GM20000 (cell line): ENCODE results near the gene DRD2.

ENCODE experiments used
- DNase-seq: peaks from one replicate; pipeline ENCODE4 v3.0.0; 2012; ENCODE audit warnings: low spot score
- TF ChIP-seq, protein P1 (sequence below): IDR thresholded peaks from 2 replicates; pipeline ENCODE4 v1.5.1; 2012; ENCODE audit warnings: mild to moderate bottlenecking, control low read depth; ENCODE audit errors: extremely low read depth, missing control alignments

The DRD2 gene

DNA sequence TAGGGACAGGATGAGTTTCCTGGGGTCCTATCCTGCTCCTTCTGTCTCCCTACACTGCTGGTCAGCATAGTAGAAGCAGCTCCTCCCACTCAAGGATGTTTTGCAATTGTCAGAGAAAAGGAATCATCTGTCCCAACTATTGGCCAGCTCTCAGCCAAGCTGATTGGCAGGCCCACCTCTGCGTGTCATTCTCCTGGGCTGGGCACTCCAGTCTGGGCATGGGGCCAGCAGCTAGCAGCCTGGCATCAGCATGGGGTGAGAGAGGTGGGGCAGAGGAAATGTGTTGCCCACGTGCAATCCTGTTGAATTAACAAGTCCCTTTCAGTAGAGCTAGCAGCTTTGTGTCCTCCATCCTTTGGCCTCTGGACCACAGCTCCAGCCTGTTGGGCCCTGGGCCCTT lies 73.5 kb downstream of the DRD2 start:
- TF ChIP-seq, protein P1, sequence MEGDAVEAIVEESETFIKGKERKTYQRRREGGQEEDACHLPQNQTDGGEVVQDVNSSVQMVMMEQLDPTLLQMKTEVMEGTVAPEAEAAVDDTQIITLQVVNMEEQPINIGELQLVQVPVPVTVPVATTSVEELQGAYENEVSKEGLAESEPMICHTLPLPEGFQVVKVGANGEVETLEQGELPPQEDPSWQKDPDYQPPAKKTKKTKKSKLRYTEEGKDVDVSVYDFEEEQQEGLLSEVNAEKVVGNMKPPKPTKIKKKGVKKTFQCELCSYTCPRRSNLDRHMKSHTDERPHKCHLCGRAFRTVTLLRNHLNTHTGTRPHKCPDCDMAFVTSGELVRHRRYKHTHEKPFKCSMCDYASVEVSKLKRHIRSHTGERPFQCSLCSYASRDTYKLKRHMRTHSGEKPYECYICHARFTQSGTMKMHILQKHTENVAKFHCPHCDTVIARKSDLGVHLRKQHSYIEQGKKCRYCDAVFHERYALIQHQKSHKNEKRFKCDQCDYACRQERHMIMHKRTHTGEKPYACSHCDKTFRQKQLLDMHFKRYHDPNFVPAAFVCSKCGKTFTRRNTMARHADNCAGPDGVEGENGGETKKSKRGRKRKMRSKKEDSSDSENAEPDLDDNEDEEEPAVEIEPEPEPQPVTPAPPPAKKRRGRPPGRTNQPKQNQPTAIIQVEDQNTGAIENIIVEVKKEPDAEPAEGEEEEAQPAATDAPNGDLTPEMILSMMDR = no peak
- DNase-seq = no peak

DNA sequence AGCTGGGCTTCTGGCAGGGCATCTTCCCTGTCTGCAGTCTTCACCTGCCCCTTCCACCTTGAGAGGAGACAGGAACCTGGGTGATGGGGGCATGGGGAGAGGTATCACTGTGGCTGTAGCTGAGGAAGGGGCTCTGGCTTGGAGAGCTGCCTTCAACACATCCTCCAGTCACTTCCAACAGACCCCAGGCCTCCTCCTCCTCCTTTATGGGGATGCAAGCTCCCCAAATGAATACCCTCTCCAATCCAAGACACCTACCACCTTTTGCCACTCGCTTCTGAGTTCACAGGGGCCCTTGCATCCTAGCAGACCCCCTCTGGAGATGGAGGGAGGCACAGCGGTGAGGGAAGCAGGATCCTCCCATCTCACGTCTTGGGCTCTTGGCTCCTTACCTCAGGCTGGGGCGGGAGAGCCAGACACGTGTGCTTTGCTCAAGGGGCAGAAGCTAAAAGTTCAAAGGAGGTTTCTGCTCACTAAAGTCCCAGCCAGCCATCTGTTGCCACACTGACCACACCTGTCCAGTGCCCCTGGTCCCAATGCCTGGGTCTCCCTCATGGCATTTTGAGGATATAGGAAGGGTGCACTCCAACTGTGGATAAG lies 74.5 kb downstream of the DRD2 start:
- TF ChIP-seq, protein P1 = no peak
- DNase-seq = no peak

DNA sequence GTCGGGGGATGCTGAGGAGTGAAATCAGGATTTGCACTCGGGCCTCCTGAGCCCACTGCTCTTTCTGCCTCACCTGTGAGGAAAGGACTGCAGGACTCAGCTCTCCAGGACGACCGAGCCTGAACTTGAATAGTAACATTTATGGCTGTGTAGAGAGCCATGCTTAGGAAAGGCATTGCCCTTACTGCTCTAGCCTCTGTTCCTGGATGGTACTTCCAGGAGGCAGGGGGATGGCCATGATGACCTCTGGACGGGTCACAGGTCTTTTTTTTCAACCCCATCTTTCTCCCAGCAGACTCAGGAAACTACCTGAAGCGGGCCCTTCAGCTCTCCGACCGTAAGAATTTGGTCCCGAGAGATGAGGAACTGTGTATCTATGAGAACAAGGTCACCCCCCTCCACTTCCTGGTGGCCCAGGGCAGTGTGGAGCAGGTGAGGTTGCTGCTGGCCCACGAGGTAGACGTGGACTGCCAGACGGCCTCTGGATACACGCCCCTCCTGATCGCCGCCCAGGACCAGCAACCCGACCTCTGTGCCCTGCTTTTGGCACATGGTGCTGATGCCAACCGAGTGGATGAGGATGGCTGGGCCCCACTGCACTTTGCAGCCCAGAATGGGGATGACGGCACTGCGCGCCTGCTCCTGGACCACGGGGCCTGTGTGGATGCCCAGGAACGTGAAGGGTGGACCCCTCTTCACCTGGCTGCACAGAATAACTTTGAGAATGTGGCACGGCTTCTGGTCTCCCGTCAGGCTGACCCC lies 76.3 kb downstream of the DRD2 start:
- TF ChIP-seq, protein P1 = no peak
- DNase-seq = no peak

DNA sequence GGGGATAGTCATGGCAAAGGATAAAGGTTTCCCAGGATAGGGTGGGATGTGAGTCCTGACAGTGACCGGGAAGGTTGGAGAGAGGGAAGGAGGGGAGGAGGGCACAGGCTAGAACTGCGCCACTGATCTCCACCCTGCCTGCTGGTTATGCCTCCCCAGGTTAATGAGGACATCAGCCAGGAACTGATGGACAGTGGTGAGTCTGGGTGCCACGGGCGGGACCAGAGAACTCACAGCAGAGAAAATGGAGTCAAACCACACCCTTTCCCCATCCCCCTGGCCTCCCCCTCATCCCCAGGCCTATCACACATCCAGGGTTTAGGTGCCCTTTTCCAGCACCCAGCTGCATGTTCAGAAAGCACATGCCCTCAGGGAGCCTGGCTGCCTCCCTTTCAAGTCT lies 77.4 kb downstream of the DRD2 start:
- no peak for DNase-seq
- TF ChIP-seq, protein P1 = no peak

DNA sequence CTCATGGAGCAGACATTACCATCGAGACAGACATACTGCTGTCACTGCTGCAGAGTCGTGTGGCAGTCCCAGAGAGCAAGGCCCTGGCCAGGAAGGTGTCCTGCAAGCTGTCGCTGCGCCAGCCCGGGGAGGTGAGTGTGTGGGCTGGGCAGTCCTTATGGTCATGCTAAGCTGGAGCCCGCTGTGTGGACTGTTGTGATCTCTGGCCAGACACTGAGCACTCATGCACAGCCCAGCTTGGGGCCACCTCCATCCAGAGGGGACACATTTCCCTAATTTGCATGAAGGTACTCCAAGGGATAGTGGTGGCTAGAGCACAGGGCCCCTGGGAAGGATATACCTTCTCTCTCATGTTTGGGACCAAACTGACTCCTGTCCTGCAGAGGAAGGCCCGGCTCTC lies 78.0 kb downstream of the DRD2 start:
- no peak for DNase-seq
- TF ChIP-seq, protein P1 = no peak

- TF ChIP-seq, protein P1 = no peak
- no peak for DNase-seq
Measured at GRCh38 chr11:113396690-113397089, 78.5 kb downstream of the DRD2 start.

- TF ChIP-seq, protein P1 = no peak
- no peak for DNase-seq
Measured at GRCh38 chr11:113395782-113396336, 79.3 kb downstream of the DRD2 start.
